ENCODE results near the gene SIGMAR1.

DNA sequence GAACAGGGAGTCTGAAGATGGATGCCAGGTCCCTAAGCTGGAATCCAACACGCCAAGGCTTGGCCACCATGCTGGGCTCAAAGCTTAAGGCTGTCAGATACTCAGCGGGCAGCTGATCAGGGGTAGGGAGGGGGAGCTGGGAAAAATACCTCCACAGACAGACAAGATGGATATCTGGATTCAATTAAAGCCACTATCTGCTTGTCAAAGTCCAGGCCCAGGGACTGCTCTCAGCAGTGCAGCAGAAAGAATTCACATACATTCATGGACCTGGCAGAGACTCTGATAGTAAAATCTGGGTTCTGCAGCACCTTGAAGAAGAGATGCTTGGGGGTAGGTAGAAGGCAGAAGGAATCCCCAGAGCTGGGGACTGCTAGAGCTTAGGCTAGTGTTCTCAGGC, 22.5 kb downstream of the SIGMAR1 start:
- TF ChIP-seq, protein P1, sequence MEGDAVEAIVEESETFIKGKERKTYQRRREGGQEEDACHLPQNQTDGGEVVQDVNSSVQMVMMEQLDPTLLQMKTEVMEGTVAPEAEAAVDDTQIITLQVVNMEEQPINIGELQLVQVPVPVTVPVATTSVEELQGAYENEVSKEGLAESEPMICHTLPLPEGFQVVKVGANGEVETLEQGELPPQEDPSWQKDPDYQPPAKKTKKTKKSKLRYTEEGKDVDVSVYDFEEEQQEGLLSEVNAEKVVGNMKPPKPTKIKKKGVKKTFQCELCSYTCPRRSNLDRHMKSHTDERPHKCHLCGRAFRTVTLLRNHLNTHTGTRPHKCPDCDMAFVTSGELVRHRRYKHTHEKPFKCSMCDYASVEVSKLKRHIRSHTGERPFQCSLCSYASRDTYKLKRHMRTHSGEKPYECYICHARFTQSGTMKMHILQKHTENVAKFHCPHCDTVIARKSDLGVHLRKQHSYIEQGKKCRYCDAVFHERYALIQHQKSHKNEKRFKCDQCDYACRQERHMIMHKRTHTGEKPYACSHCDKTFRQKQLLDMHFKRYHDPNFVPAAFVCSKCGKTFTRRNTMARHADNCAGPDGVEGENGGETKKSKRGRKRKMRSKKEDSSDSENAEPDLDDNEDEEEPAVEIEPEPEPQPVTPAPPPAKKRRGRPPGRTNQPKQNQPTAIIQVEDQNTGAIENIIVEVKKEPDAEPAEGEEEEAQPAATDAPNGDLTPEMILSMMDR (IDR thresholded peaks at IDR 0.05) = no peak
- TF ChIP-seq POLR2A (IDR thresholded peaks at IDR 0.05) = no peak

All from testis (tissue), 2 donors.